IMR-90 (cell line): ENCODE results near the gene VEGFC. TPM values are rescaled to one million over a fixed set of nuclear protein-coding genes. Genes with fewer than 3 reads are reported as not detected.

Experiments
- ATAC-seq: fragments of 200-7000 bp; cut with Tn5 transposase; 2 replicates; pipeline ENCODE4 v1.9.1; 2020; ENCODE audit warnings: low read depth, mild to moderate bottlenecking, moderate library complexity
- BruUV-seq: library from RNA; stranded (reverse); fragments of 400-500 nt; replicated peaks from 2 replicates; lab custom pipeline; 2021; lab: Mats Ljungman, UMichigan
- CTCF ChIA-PET: fragments of 300-600 bp; formaldehyde crosslinking; extraction: SDS; loops from one replicate; lab custom pipeline; 2021; ENCODE audit warnings: antibody characterized with exemption; lab: Yijun Ruan, JAX
- POLR2A ChIA-PET: fragments of 300-600 bp; sonication (Branson Sonifier 250); formaldehyde crosslinking; loops from one replicate; lab custom pipeline; 2022; ENCODE audit warnings: antibody characterized with exemption; ENCODE audit not compliant: unreplicated experiment; lab: Charles Lee
- DNase-seq: peaks from one replicate; pipeline ENCODE4 v3.0.0; 2013
- H2AFZ ChIP-seq: replicated peaks from 2 replicates; pipeline ENCODE3; 2013; ENCODE audit warnings: low read length, mild to moderate bottlenecking; ENCODE audit not compliant: poor library complexity
- H2AK5ac ChIP-seq: 2 replicates; pipeline ENCODE4 v1.6.1; 2013; ENCODE audit warnings: low read depth, low read length, inconsistent platforms
- H2AK9ac ChIP-seq: replicated peaks from 2 replicates; pipeline ENCODE3; 2013; ENCODE audit warnings: mild to moderate bottlenecking, low read depth, low read length, moderate library complexity; ENCODE audit not compliant: poor library complexity
- H2BK120ac ChIP-seq: 2 replicates; pipeline ENCODE4 v1.6.1; 2013; ENCODE audit warnings: low read depth, low read length, inconsistent platforms
- H2BK15ac ChIP-seq: 3 replicates; pipeline ENCODE4 v1.6.1; 2013; ENCODE audit warnings: low read depth, low read length, inconsistent platforms
- H2BK20ac ChIP-seq: 2 replicates; pipeline ENCODE4 v1.6.1; 2013; ENCODE audit warnings: low read depth, mild to moderate bottlenecking, inconsistent platforms, low read length, moderate library complexity
- H2BK5ac ChIP-seq: 2 replicates; pipeline ENCODE4 v1.6.1; 2013; ENCODE audit warnings: mild to moderate bottlenecking, low read depth, low read length, inconsistent platforms; ENCODE audit not compliant: poor library complexity, severe bottlenecking
- H3K14ac ChIP-seq: replicated peaks from 2 replicates; pipeline ENCODE4 v1.6.1; 2013; ENCODE audit warnings: low read depth, low read length, inconsistent platforms
- H3K18ac ChIP-seq: 2 replicates; pipeline ENCODE4 v1.6.1; 2013; ENCODE audit warnings: low read depth, low read length, control low read depth
- H3K23ac ChIP-seq: 2 replicates; pipeline ENCODE4 v1.6.1; 2013; ENCODE audit warnings: low read depth, low read length, inconsistent platforms
- H3K27ac ChIP-seq: 2 replicates; pipeline ENCODE4 v1.5.1; 2013; ENCODE audit warnings: mild to moderate bottlenecking, control low read depth, low read length; ENCODE audit not compliant: insufficient read depth
- H3K27me3 ChIP-seq: 2 replicates; pipeline ENCODE4 v1.6.1; 2013; ENCODE audit warnings: low read length; ENCODE audit not compliant: control insufficient read depth, insufficient read depth
- H3K36me3 ChIP-seq: 2 replicates; pipeline ENCODE4 v1.6.1; 2013; ENCODE audit warnings: low read length, mixed read lengths; ENCODE audit not compliant: control insufficient read depth, insufficient read depth
- H3K4ac ChIP-seq: 2 replicates; pipeline ENCODE4 v1.6.1; 2013; ENCODE audit warnings: low read depth, low read length, inconsistent platforms
- H3K4me1 ChIP-seq: 2 replicates; pipeline ENCODE4 v1.6.1; 2013; ENCODE audit warnings: low read length, mixed read lengths; ENCODE audit not compliant: control insufficient read depth, insufficient read depth
- H3K4me2 ChIP-seq: 2 replicates; pipeline ENCODE4 v1.6.1; 2013; ENCODE audit warnings: low read depth, mild to moderate bottlenecking, control low read depth, low read length, moderate library complexity
- H3K4me3 ChIP-seq: 2 replicates; pipeline ENCODE4 v1.5.1; 2013; ENCODE audit warnings: low read depth, mild to moderate bottlenecking, control low read depth, low read length, moderate library complexity; ENCODE audit not compliant: insufficient read depth
- H3K56ac ChIP-seq: 2 replicates; pipeline ENCODE4 v1.6.1; 2013; ENCODE audit warnings: low read length, inconsistent platforms; ENCODE audit not compliant: insufficient read depth; ENCODE audit errors: extremely low read depth
- H3K79me1 ChIP-seq, 2 experiments: 2 replicates each; pipeline ENCODE4 v1.6.1; 2013; ENCODE audit warnings: low read length in 2 of 2, inconsistent platforms in 1 of 2, low read depth in 1 of 2
- H3K9ac ChIP-seq: 2 replicates; pipeline ENCODE4 v1.6.1; 2013; ENCODE audit warnings: low read depth, low read length, control low read depth
- H3K9me1 ChIP-seq: 2 replicates; pipeline ENCODE4 v1.6.1; 2013; ENCODE audit warnings: low read length, inconsistent platforms; ENCODE audit not compliant: insufficient read depth
- H3K9me3 ChIP-seq: 2 replicates; pipeline ENCODE4 v1.6.1; 2013; ENCODE audit warnings: low read length; ENCODE audit not compliant: control insufficient read depth, insufficient read depth
- H4K20me1 ChIP-seq: 2 replicates; pipeline ENCODE4 v1.6.1; 2013; ENCODE audit warnings: low read length, inconsistent platforms; ENCODE audit not compliant: insufficient read depth
- H4K5ac ChIP-seq: 2 replicates; pipeline ENCODE4 v1.6.1; 2013; ENCODE audit warnings: mild to moderate bottlenecking, low read depth, low read length, control low read depth
- H4K8ac ChIP-seq, 2 experiments: 2 replicates each; pipeline ENCODE4 v1.6.1; 2013; ENCODE audit warnings: low read depth in 2 of 2, low read length in 2 of 2, control low read depth in 1 of 2, inconsistent platforms in 1 of 2
- H4K91ac ChIP-seq: 2 replicates; pipeline ENCODE4 v1.6.1; 2013; ENCODE audit warnings: low read depth, low read length, inconsistent platforms; ENCODE audit not compliant: insufficient read depth
- CHD1 ChIP-seq: IDR thresholded peaks from 2 replicates; pipeline ENCODE4 v1.6.1; 2012; ENCODE audit warnings: low read depth, low read length, improper control_type of control experiment
- CTCF ChIP-seq: conservative IDR thresholded peaks from 2 replicates; pipeline ENCODE4 v1.5.1; 2012; ENCODE audit warnings: mild to moderate bottlenecking, low read depth, low read length, improper control_type of control experiment
- MAZ ChIP-seq: IDR thresholded peaks from 2 replicates; pipeline ENCODE4 v1.6.1; 2012; ENCODE audit warnings: low read depth, mild to moderate bottlenecking, low read length, improper control_type of control experiment, moderate library complexity, borderline replicate concordance
- MXI1 ChIP-seq: IDR thresholded peaks from 2 replicates; pipeline ENCODE4 v1.6.1; 2012; ENCODE audit warnings: low read depth, mild to moderate bottlenecking, low read length, moderate library complexity, borderline replicate concordance
- NFE2L2 ChIP-seq: fragments of 150-350 bp; IDR thresholded peaks from 2 replicates; pipeline ENCODE4 v1.6.1; 2016; ENCODE audit warnings: low read depth, mild to moderate bottlenecking, low read length
- RCOR1 ChIP-seq: IDR thresholded peaks from 2 replicates; pipeline ENCODE4 v1.6.1; 2012; ENCODE audit warnings: mild to moderate bottlenecking, low read length, improper control_type of control experiment; ENCODE audit not compliant: insufficient replicate concordance
- WGBS, 2 experiments: methylation state at CpG; one replicate each; pipeline versions ENCODE4 v1.1.5 to v1.1.7; 2013; ENCODE audit warnings: missing lambda C conversion rate in 2 of 2; ENCODE audit not compliant: insufficient read length in 1 of 2; ENCODE audit errors: extremely low coverage in 2 of 2; 5-methylcytosine and 5-hydroxymethylcytosine counted together
- dilution Hi-C: fragments of 300-500 bp; cut with HindIII; formaldehyde crosslinking; loops from one replicate; pipeline ENCODE4 v1.14.3; 2018; ENCODE audit warnings: low sequenced_read_pairs; ENCODE audit not compliant: unreplicated experiment
- in situ Hi-C: fragments of 300-500 bp; cut with MboI; formaldehyde crosslinking; loops from 3 replicates; pipeline ENCODE4 v1.14.3; 2019; ENCODE audit warnings: low sequenced_read_pairs, inconsistent platforms, mixed read lengths
- intact Hi-C: fragments of 100-400 bp; cut with micrococcal nuclease; formaldehyde crosslinking; loops from 2 replicates; pipeline ENCODE4 v1.10.0; 2022
- polyA plus RNA-seq, 3 experiments: library from polyadenylated mRNA; depleted of rRNA; stranded (reverse); fragments of >200 nt; gene quantifications; 2 replicates each; pipeline ENCODE4 v1.2.3, GENCODE V29; 2012; ENCODE audit warnings: low replicate concordance in 1 of 3
- total RNA-seq: library from RNA; depleted of rRNA; stranded (reverse); fragments of >200 nt; gene quantifications from 2 replicates; pipeline ENCODE4 v1.2.3, GENCODE V29; 2012
- TF ChIP-seq, protein P1 (sequence below): fragments of 150-350 bp; IDR thresholded peaks from 2 replicates; pipeline ENCODE4 v1.6.1; 2017; ENCODE audit warnings: mild to moderate bottlenecking, antibody characterized with exemption, low read length, low read depth
- TF ChIP-seq, protein P2 (sequence below): fragments of 150-350 bp; IDR thresholded peaks from 2 replicates; pipeline ENCODE4 v1.6.1; 2016; ENCODE audit warnings: low read depth, mild to moderate bottlenecking, low read length, moderate library complexity, borderline replicate concordance

Gene VEGFC
- total and polyA plus RNA-seq, 2 of the 4 experiments (the other 2 are of a cell fraction): 22.9 to 49.7 TPM

GRCh38 chr4:176837169-176837895, 44.6 kb upstream of the VEGFC start:
- no peak overlapping the region for H3K27ac ChIP-seq
- ChIA-PET POLR2A (interaction anchor here (0.6 kb wide), 2 partner anchors 11 to 642 kb away, joined by 3 to 14 read pairs; no protein-coding TSS in a partner anchor), CTCF (interaction anchor here (0.6 kb wide), 2 partner anchors 14 to 595 kb away, joined by 4 to 6 read pairs; no protein-coding TSS in a partner anchor)
- no peak overlapping the region for H3K9ac ChIP-seq
- peak overlapping the region; percentile 14; the same call in 1 of the 2 replicates for H3K23ac ChIP-seq
- WGBS, 2 experiments: no CpG with 5 or more reads among the region's 4 CpGs
- no peaks in the 10 kb centered on the region for H3K36me3 ChIP-seq
- intact Hi-C loops (loop anchor here (5.0 kb wide), 1 partner anchor 45 kb away; no protein-coding TSS in a partner anchor), dilution Hi-C loops (no loop called here), in situ Hi-C loops (no loop called here)
- no peak overlapping the region for H3K4me2 ChIP-seq
- H3K18ac ChIP-seq: peak overlapping the region; percentile 68; the same call in 1 of the 2 replicates
- H2BK15ac ChIP-seq: no peak overlapping the region
- no peak overlapping the region; the same call in 1 of the 2 replicates for H3K4ac ChIP-seq
- no peaks in the 10 kb centered on the region for H4K20me1 ChIP-seq
- H3K56ac ChIP-seq: no peak overlapping the region
- H4K5ac ChIP-seq: peak overlapping the region; percentile 64; the same call in 1 of the 2 replicates
- H3K79me1 ChIP-seq: peaks cover 0 to 6% of the 10 kb centered on the region in 2 experiments; a peak in 2 of 4 replicates
- H2BK20ac ChIP-seq: no peak overlapping the region
- no peak overlapping the region for H2AK9ac ChIP-seq
- H3K9me1 ChIP-seq: no peaks in the 10 kb centered on the region
- no peak overlapping the region for H2BK5ac ChIP-seq
- H3K14ac ChIP-seq: 0 out of 2 replicates have a peak overlapping the region, but pooled peaks have one; percentile 16
- no peak overlapping the region for H3K4me3 ChIP-seq
- H3K27me3 ChIP-seq: no peaks in the 10 kb centered on the region
- peaks cover 9% of the 10 kb centered on the region for H3K4me1 ChIP-seq
- H4K8ac ChIP-seq: 0 out of 4 replicates have a peak overlapping the region, but pooled peaks of 1 of the 2 experiments have one; percentile 31
- H4K91ac ChIP-seq: no peak overlapping the region
- ATAC-seq (no peak), DNase-seq (no peak)
- no peak for TF ChIP-seq CTCF
- peak; percentile 69 for TF ChIP-seq NFE2L2
- no peak for TF ChIP-seq MAZ
- no peak for TF ChIP-seq CHD1
- TF ChIP-seq MXI1: no peak
- no peak for TF ChIP-seq RCOR1
- TF ChIP-seq, protein P1, sequence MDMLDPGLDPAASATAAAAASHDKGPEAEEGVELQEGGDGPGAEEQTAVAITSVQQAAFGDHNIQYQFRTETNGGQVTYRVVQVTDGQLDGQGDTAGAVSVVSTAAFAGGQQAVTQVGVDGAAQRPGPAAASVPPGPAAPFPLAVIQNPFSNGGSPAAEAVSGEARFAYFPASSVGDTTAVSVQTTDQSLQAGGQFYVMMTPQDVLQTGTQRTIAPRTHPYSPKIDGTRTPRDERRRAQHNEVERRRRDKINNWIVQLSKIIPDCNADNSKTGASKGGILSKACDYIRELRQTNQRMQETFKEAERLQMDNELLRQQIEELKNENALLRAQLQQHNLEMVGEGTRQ: no peak
- TF ChIP-seq, protein P2, sequence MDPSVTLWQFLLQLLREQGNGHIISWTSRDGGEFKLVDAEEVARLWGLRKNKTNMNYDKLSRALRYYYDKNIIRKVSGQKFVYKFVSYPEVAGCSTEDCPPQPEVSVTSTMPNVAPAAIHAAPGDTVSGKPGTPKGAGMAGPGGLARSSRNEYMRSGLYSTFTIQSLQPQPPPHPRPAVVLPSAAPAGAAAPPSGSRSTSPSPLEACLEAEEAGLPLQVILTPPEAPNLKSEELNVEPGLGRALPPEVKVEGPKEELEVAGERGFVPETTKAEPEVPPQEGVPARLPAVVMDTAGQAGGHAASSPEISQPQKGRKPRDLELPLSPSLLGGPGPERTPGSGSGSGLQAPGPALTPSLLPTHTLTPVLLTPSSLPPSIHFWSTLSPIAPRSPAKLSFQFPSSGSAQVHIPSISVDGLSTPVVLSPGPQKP: no peak
- H2AFZ ChIP-seq: no peak overlapping the region
- no TSS peak for BruUV-seq
- peak overlapping the region; percentile 57; the same call in 1 of the 2 replicates for H2BK120ac ChIP-seq
- no peaks in the 10 kb centered on the region for H3K9me3 ChIP-seq
- no peak overlapping the region for H2AK5ac ChIP-seq
